T-helper 2 cell treated with Interferon-gamma antibody and Interleukin-4, amounts not matched to agents 5 μg/mL and 100 μg/mL, for 36 hours (primary cell): ENCODE data around the gene TTLL12.

Experiments
- DNase-seq: peaks from one replicate; pipeline ENCODE4 v3.0.0; 2021; ENCODE audit warnings: low spot score
- H3K27ac Mint-ChIP-seq: one replicate; pipeline ENCODE4 v1.8.0; 2021; ENCODE audit warnings: mild to moderate bottlenecking, mixed read lengths
- H3K27me3 Mint-ChIP-seq: one replicate; pipeline ENCODE4 v1.8.0; 2021; ENCODE audit warnings: low read depth, mixed read lengths
- H3K36me3 Mint-ChIP-seq: one replicate; pipeline ENCODE4 v1.8.0; 2021; ENCODE audit warnings: low read depth, mixed read lengths
- H3K4me1 Mint-ChIP-seq: one replicate; pipeline ENCODE4 v1.8.0; 2021; ENCODE audit warnings: low read depth, mixed read lengths
- H3K4me3 Mint-ChIP-seq: one replicate; pipeline ENCODE4 v1.8.0; 2022; ENCODE audit warnings: mild to moderate bottlenecking, moderate library complexity, mixed read lengths
- H3K9me3 Mint-ChIP-seq: one replicate; pipeline ENCODE4 v1.8.0; 2021; ENCODE audit warnings: mixed read lengths

The TTLL12 gene

DNA sequence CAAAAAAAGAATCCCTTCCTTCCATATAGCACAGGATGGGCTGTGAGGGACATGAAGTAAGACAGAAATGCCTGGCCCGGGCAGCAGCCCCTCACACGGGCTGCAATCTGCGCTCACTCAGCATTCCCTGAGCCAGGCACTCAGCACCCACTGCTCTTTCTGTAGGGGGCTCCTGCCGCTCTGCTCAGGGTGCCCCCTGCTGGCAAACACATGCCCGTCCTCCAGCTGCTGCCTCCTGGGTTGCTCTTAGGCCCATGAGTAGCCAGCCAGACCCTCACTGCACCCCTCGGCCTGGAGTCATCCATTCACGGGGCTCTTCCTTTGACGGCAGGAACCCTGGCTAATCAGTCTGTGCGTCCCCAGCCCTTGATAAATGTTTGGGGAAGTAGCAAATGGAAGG is 50.7 kb downstream of the TTLL12 start:
- DNase-seq: no peak
- Mint-ChIP-seq H3K4me3 (no peak overlapping the region), H3K27ac (no peak overlapping the region), H3K36me3 (peaks cover 22% of the 10 kb centered on the region), H3K9me3 (no peaks in the 10 kb centered on the region), H3K27me3 (no peaks in the 10 kb centered on the region), H3K4me1 (no peaks in the 10 kb centered on the region)

DNA sequence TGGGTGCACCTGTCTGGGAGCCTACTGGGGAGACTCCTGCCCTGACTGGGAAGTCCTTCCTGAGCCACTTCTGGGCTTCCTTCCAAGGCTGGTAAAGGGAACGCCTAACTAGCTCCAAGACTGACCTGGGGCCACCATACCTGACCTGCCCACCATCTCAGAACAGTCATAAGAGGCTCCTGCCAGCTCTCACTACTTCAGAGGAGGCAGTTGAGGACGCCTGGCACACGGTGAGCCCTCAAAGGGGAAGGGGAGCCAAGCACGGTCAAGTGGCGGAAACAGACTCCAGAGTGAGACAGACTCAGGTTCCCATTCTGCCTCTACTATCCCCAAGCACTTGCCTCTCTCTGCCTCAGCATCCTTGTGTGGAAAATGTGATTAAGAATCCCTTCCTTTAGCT is 51.4 kb downstream of the TTLL12 start:
- Mint-ChIP-seq H3K4me1 (no peaks in the 10 kb centered on the region), H3K4me3 (no peak overlapping the region), H3K27me3 (no peaks in the 10 kb centered on the region), H3K9me3 (no peaks in the 10 kb centered on the region), H3K27ac (no peak overlapping the region), H3K36me3 (peaks cover 19% of the 10 kb centered on the region)
- no peak for DNase-seq

DNA sequence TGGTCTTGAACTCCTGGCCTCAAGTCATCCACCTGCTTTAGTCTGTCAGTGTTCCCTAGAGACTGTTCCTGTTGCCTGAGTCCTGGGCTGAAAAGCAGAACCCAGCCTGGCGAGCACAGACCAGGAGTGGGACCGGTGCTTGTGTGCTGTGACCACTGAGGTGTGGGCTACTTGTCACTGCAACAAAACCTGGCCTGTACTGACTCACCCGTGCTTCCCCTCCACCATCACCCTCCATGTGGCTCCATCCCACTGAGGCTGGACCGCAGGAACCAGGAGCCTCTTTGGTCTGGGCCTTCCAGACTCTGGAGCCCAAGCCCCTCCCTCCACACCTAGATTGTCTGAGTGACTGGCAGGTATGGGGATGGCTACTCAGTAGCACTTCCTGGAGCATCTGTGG is 52.4 kb downstream of the TTLL12 start:
- no peaks in the 10 kb centered on the region for H3K4me1 Mint-ChIP-seq
- no peak overlapping the region for H3K4me3 Mint-ChIP-seq
- H3K27ac Mint-ChIP-seq: no peak overlapping the region
- no peaks in the 10 kb centered on the region for H3K27me3 Mint-ChIP-seq
- no peaks in the 10 kb centered on the region for H3K9me3 Mint-ChIP-seq
- H3K36me3 Mint-ChIP-seq: peaks cover 15% of the 10 kb centered on the region
- no peak for DNase-seq

DNA sequence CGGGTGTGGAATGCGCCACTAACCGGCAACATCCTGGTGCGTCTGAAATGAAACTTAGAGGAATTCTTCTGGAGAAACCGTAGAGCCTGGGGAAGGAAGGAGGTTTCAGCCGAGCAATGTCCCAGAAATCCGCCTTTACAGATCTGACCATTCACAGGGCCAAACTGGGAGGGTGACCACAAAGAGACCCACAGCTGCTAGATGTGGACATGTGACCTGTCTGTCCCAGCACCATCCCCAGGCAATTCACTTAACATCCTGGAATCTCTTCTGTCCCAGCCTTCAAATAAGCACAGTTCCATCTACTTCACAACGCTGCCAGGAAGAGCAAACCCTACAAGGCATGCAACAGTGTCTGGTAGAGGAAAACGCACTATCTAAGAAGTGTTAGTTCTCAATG is 53.5 kb downstream of the TTLL12 start:
- DNase-seq: no peak
- peaks cover 8% of the 10 kb centered on the region for H3K36me3 Mint-ChIP-seq
- H3K4me1 Mint-ChIP-seq: peaks cover 2% of the 10 kb centered on the region
- H3K9me3 Mint-ChIP-seq: no peaks in the 10 kb centered on the region
- H3K4me3 Mint-ChIP-seq: no peak overlapping the region
- no peaks in the 10 kb centered on the region for H3K27me3 Mint-ChIP-seq
- H3K27ac Mint-ChIP-seq: no peak overlapping the region

DNA sequence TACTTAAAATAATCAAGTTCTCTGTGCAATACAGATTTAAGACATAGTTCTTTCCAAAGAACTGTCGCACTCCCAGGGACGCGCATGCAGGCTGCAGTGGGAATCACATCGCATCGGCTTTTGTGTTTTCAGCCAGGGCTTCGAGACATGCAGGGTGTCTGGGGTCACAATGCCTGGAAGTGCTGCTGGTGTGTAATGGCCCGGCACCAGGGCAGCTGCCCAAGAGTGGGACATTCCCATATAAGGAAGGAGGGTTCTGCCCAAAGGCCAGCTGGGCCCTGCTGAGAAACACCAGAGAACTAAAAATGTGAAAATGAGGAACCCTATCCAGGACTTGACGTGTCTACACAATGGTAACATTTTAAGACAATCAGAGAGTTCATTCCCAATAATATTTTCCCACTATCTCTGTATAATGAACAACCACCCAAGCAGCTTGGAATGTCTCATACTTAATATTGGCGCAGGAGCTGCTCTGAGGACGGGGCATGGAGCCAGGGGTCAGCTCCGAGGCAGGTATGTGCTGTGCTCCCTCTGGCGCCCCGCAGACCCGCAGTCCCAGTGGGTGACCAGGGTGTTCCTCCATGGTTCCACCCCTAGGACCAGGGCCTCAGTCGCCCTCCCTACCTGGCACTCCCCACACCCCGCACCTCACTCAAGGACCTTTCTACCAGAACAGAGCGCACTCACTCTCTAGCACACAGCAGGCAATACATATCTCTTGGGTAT is 55.0 kb downstream of the TTLL12 start:
- no peak overlapping the region for H3K27ac Mint-ChIP-seq
- no peak overlapping the region for H3K4me3 Mint-ChIP-seq
- H3K9me3 Mint-ChIP-seq: no peaks in the 10 kb centered on the region
- H3K36me3 Mint-ChIP-seq: peaks cover 8% of the 10 kb centered on the region
- no peaks in the 10 kb centered on the region for H3K27me3 Mint-ChIP-seq
- H3K4me1 Mint-ChIP-seq: peaks cover 2% of the 10 kb centered on the region
- DNase-seq: no peak

DNA sequence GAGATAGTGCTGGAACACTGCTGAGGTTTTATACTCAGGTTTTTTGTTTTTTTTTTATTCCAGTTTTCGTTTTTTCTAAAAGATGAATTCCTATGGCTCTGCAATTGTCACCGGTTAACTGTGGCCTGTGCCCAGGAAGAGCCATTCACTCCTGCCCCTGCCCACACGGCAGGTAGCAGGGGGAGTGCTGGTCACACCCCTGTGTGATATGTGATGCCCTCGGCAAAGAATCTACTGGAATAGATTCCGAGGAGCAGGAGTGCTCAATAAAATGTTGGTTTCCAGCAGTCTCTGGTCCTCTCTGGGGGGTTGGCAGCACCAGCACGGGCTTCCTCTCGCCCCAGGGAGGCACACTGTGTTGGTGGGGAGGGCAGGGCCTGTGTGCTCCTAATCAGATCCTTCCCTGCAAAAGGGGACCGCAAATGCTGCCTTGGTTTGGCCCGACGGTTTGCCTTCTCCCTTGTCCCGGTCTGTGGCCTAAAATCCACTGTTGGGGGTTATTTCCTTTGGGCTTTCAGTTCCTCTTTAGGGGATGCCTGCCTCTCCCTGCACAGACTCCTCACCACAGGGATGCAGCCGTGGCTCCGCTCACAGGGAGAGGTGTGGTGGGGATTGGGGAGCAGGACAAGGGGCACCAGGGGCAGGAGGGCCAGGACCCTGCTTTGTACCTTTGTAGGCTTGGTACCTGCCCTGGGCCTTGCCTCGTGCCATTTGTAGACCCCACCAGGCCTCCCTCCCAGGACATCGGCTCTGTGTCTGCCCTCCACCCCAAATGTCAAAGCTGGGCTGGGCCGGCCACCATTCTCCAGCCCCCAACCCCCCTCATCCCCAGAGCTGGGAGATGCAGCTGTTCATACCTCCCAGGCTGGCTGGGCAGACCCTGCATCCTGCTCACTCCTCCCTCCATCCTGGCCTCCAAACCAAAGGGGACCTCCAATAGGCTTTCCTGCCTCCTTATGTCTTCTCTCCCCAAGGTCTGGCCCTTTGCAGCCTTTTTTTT is 57.2 kb downstream of the TTLL12 start:
- Mint-ChIP-seq H3K4me1 (peaks cover 2% of the 10 kb centered on the region), H3K36me3 (peaks cover 2% of the 10 kb centered on the region), H3K27me3 (no peaks in the 10 kb centered on the region), H3K27ac (no peak overlapping the region), H3K9me3 (no peaks in the 10 kb centered on the region), H3K4me3 (no peak overlapping the region)
- no peak for DNase-seq

DNA sequence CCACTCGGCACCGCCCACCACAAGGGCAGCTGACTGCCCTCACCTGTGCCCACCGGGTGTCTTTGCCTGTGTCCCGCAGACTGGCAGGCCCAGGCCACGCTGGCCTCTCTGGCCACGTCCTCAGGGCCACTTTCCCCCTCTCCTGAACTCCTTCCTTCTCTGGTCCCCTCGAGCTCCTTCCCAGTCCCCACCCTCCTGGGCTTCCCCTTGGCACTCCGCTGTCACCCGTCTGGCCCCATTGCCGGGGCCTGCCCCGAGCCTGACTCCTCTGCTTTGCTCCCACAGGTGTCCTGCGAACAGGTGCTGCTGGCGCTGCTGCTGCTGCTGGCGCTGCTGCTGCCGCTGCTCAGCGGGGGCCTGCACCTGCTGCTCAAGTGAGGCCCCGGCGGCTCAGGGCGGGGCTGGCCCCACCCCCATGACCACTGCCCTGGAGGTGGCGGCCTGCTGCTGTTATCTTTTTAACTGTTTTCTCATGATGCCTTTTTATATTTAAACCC is 58.0 kb downstream of the TTLL12 start:
- DNase-seq: no peak
- Mint-ChIP-seq H3K27me3 (no peaks in the 10 kb centered on the region), H3K4me3 (no peak overlapping the region)

DNA sequence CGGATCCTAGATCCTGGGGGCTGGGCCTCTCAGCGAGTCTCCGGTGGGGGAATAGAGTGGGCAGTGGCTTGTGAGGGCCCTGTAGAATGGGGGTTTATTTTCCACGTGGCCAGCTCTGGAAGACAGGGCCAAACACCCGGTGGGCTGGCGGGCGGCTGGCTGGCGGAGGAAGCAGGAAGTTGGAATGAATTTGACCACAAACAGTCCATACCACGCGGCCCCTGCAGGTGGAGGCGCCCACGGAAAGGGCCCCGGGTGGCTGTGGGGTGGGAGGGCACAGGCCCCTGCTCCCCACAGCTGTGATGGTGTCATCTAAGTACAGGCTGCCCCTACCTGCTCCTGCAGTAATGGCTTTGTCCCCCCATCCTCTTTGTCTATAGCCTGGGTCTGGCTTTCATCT is 58.8 kb downstream of the TTLL12 start:
- H3K4me3 Mint-ChIP-seq: no peak overlapping the region

More for the DNA sequence above, 58.0 kb downstream of the TTLL12 start:
- H3K4me1 Mint-ChIP-seq: peaks cover 2% of the 10 kb centered on the region
- H3K9me3 Mint-ChIP-seq: no peaks in the 10 kb centered on the region
- no peak overlapping the region for H3K27ac Mint-ChIP-seq
- peaks cover 2% of the 10 kb centered on the region for H3K36me3 Mint-ChIP-seq

DNA sequence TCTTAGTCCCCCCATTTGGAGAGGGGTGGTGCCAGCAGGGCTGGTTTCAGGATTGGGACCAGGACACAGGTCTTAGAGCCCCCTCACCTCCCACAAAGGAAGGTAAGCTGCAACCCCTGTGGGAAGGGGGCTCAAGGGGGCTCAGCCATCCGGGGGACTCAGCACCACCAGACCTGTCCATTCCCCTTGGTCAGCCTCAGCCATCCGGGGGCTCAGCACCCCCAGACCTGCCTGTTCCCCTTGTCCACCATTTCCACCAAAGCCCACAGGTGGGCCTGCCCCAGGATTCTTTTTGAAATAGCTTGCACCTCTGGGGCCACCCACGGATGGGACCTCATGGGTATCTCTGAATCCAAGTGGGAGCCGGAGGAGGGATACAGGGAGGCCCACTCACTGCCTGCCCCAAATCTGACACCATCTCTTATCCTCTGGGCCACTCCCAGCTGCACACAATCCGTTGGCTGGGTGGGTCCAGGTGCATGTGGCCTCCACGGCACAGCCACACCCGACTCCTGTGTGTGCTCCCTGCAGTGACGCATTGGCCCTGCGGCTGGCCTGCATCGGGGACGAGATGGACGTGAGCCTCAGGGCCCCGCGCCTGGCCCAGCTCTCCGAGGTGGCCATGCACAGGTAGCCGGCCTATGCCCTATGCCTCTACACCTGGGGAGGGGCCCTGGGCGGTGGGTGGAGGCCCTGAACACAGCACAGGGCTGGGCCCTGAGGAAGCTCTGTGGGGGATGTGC is 59.6 kb downstream of the TTLL12 start:
- no peak overlapping the region for H3K4me3 Mint-ChIP-seq
- H3K36me3 Mint-ChIP-seq: no peaks in the 10 kb centered on the region
- DNase-seq: no peak
- no peaks in the 10 kb centered on the region for H3K9me3 Mint-ChIP-seq
- peaks cover 2% of the 10 kb centered on the region for H3K4me1 Mint-ChIP-seq
- no peak overlapping the region for H3K27ac Mint-ChIP-seq
- no peaks in the 10 kb centered on the region for H3K27me3 Mint-ChIP-seq

More for the DNA sequence above, 58.8 kb downstream of the TTLL12 start:
- H3K27ac Mint-ChIP-seq: no peak overlapping the region
- DNase-seq: no peak
- H3K9me3 Mint-ChIP-seq: no peaks in the 10 kb centered on the region
- H3K36me3 Mint-ChIP-seq: no peaks in the 10 kb centered on the region
- no peaks in the 10 kb centered on the region for H3K27me3 Mint-ChIP-seq
- H3K4me1 Mint-ChIP-seq: peaks cover 2% of the 10 kb centered on the region

DNA sequence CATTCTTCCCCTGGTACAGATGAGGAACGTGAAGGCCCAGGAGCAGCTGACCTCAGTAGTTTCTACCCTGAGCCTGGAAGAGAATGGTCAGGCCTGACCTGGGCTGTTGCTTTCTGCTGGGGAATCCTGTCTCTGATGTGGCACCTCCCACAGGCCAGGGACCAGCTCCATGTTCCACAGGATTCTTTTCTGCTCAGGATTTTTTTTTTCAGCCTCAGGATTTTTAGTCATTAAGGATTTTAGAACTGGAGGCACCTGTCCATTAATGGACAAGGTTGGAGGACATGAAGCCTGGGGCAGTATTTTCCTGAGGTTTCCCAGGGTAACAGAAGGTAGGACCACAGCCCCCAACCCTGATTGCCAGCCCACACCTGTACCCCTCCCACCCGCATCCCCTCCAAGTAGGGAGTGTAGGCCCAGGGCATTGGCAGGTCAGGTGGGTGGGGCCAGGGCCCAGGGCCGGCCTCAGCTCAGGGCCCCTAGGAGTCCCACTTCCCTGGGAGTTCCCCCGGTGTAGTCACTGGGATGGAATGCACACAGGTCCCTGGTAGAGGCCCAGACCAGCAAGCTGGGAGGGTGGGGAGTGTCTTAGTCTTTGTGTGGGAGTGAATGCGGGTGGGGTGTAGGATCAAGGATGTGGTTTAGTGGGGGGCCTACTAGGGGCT is 60.3 kb downstream of the TTLL12 start:
- no peaks in the 10 kb centered on the region for H3K27me3 Mint-ChIP-seq
- no peaks in the 10 kb centered on the region for H3K36me3 Mint-ChIP-seq
- no peak for DNase-seq

DNA sequence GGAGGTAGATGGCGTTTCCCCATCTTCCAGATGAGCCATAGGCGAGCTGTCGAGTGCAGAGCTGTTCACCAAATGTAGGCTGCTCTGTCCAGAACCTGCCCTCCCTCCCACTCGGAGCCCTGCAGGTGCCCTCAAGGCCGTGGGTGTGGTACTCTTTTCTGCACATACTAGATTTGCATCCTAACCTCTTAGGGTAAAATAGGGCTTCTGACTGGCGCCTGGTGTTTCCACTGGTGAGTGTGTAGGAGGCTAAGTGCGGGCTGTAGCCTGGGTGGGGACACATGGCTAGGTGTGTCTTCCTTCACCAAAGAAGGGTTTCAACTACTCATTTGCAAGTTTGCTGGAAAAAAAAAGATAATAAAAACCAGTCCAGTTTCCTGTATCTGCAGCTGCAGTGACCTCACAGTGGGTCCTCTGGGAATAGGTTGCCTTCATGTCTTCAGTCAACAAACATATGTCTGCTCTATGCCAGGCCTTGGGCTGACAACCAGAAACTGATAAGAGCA is 67.9 kb downstream of the TTLL12 start:
- Mint-ChIP-seq H3K27ac (no peak overlapping the region), H3K27me3 (no peaks in the 10 kb centered on the region), H3K4me3 (no peak overlapping the region), H3K9me3 (no peaks in the 10 kb centered on the region), H3K36me3 (no peaks in the 10 kb centered on the region), H3K4me1 (no peaks in the 10 kb centered on the region)
- no peak for DNase-seq

More for the DNA sequence above, 60.3 kb downstream of the TTLL12 start:
- Mint-ChIP-seq H3K27ac (no peak overlapping the region), H3K4me1 (peaks cover 2% of the 10 kb centered on the region), H3K9me3 (no peaks in the 10 kb centered on the region), H3K4me3 (no peak overlapping the region)

DNA sequence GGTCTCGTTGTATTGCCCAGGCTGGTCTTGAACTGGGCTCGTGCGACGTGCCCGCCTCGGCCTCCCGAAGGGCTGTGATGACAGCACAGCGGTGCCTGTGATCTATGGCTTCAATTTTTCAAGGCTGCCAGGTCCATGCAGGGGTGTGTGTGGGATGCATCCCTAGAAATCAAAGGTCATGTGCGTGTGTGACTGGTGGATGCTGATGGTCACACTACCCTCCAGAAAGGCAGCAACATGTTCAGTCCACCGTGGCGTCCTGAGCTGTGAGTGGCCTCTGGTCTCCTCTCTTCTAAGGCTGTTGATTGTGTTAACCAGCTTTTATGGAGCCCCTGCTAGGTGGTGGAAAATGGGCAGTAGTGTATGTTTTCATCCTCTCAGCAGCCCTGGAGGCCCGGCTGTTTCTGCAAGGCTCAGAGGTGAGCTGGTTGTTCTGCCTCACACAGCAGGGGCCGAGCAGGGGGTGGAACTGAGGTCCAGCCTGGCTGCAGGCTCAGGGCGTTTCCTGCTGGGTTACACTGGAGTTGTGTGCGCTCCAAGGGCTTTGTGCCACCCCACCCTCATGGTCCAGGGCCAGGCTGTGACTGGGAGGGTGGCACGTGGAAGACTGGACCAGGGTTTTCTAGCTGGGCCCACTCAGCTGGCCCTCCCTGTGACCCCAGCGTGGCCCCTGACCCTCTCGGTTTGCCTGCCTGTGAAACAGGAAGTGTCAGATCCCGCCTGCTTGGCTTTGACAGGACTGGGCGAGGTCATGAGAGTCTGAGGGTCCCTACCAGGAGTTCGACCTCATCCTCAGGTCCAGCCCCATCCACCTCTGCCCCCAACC is 68.7 kb downstream of the TTLL12 start:
- H3K4me1 Mint-ChIP-seq: no peaks in the 10 kb centered on the region
- H3K4me3 Mint-ChIP-seq: no peak overlapping the region
- no peak for DNase-seq

More for the DNA sequence above, 68.7 kb downstream of the TTLL12 start:
- Mint-ChIP-seq H3K9me3 (no peaks in the 10 kb centered on the region), H3K36me3 (no peaks in the 10 kb centered on the region), H3K27ac (no peak overlapping the region), H3K27me3 (peaks cover 5% of the 10 kb centered on the region)
